ENCODE data around the gene NEU4. TPM values are rescaled to one million over a fixed set of nuclear protein-coding genes. Genes with fewer than 3 reads are reported as not detected.

The NEU4 gene
- total and polyA plus RNA-seq, 2 of the 4 experiments (the other 2 are of a cell fraction), result not detected

- 73% methylated on average over 9 of the region's 25 CpGs; no CpG with 5 or more reads in 1 of the 2 experiments for WGBS, 2 experiments (ENCODE audit: extremely low coverage in 2 of 2, insufficient read length in 1 of 2)
- no peak overlapping the region for H3K14ac ChIP-seq (replicated peaks; ENCODE audit: low read depth, low read length)
- intact Hi-C loops (cut with micrococcal nuclease), result no loop called here
- H3K4me2 ChIP-seq (ENCODE audit: low read depth, low read length), result no peak overlapping the region
- H3K9me1 ChIP-seq (ENCODE audit: insufficient read depth, low read length), result no peaks in the 10 kb centered on the region
- dilution Hi-C loops (cut with HindIII; ENCODE audit: low sequenced_read_pairs, unreplicated experiment), result no loop called here
- peaks cover 16% of the 10 kb centered on the region; the same call in 1 of the 2 replicates for H3K27me3 ChIP-seq (ENCODE audit: control insufficient read depth, insufficient read depth, low read length)
- no peak overlapping the region for H4K5ac ChIP-seq (ENCODE audit: low read depth, low read length)
- H3K9me3 ChIP-seq (ENCODE audit: control insufficient read depth, insufficient read depth, low read length), result no peaks in the 10 kb centered on the region
- no peak overlapping the region for H2BK5ac ChIP-seq (ENCODE audit: low read depth, low read length, poor library complexity, severe bottlenecking)
- BruUV-seq (replicated peaks), result no TSS peak
- no peak overlapping the region for H2AK5ac ChIP-seq (ENCODE audit: low read depth, low read length)
- no peak overlapping the region for H2BK120ac ChIP-seq (ENCODE audit: low read depth, low read length)
- no peak overlapping the region for H4K8ac ChIP-seq (ENCODE audit: low read depth in 2 of 2, low read length in 2 of 2)
- CTCF ChIA-PET, result no interaction called here
- H2BK20ac ChIP-seq (ENCODE audit: low read depth, low read length), result no peak overlapping the region
- TF ChIP-seq BHLHE40 (IDR thresholded peaks at IDR 0.05; ENCODE audit: low read depth, low read length), result no peak
- TF ChIP-seq CHD1 (IDR thresholded peaks at IDR 0.05; ENCODE audit: low read depth, low read length), result no peak
- H4K20me1 ChIP-seq (ENCODE audit: insufficient read depth, low read length), result no peaks in the 10 kb centered on the region; the same call in 1 of the 2 replicates
- H3K9ac ChIP-seq (ENCODE audit: low read depth, low read length), result no peak overlapping the region
- POLR2A ChIA-PET (ENCODE audit: unreplicated experiment), result no interaction called here
- H3K23ac ChIP-seq (ENCODE audit: low read depth, low read length), result no peak overlapping the region
- no peaks in the 10 kb centered on the region for H3K4me1 ChIP-seq (ENCODE audit: control insufficient read depth, insufficient read depth, low read length)
- H3K4ac ChIP-seq (ENCODE audit: low read depth, low read length), result no peak overlapping the region
- no peak overlapping the region for H3K56ac ChIP-seq (ENCODE audit: extremely low read depth, insufficient read depth, low read length)
- no peak for DNase-seq
- no peaks in the 10 kb centered on the region for H3K36me3 ChIP-seq (ENCODE audit: control insufficient read depth, insufficient read depth, low read length)
- H3K4me3 ChIP-seq (ENCODE audit: insufficient read depth, low read depth, low read length), result no peak overlapping the region
- no peak for ATAC-seq (ENCODE audit: low read depth)
- no peak overlapping the region for H2AFZ ChIP-seq (replicated peaks; ENCODE audit: low read length, poor library complexity)
- H2AK9ac ChIP-seq (replicated peaks; ENCODE audit: low read depth, low read length, poor library complexity), result no peak overlapping the region
- no peak overlapping the region for H4K91ac ChIP-seq (ENCODE audit: insufficient read depth, low read depth, low read length)
- no peak overlapping the region for H3K27ac ChIP-seq (ENCODE audit: insufficient read depth, low read length)
- in situ Hi-C loops (cut with MboI; ENCODE audit: low sequenced_read_pairs), result no loop called here
- H3K18ac ChIP-seq (ENCODE audit: low read depth, low read length), result no peak overlapping the region
- no peak overlapping the region for H2BK15ac ChIP-seq (ENCODE audit: low read depth, low read length)
- no peaks in the 10 kb centered on the region for H3K79me1 ChIP-seq (ENCODE audit: low read depth in 1 of 2, low read length in 2 of 2)
Observed at GRCh38 chr2:241818229-241818942, 9.4 kb downstream of the NEU4 start.
